ENCODE data around the gene TBCD. TPM values are rescaled to one million over a fixed set of nuclear protein-coding genes. Genes with fewer than 3 reads are reported as not detected.
"Not testable (repeated sequence)": the region's sequence is repeated elsewhere in the genome, so short reads cannot be mapped to it uniquely, and the experiment has no call there.

TBCD gene
- total RNA-seq, 1 donor from 2014 or later = 207 TPM

GRCh38 chr17:82964851-82965341, 213.0 kb downstream of the TBCD start:
- Mint-ChIP-seq H3K4me1 (ENCODE audit: unreplicated experiment) (peaks cover 4% of the 10 kb centered on the region), H3K4me3 (ENCODE audit: unreplicated experiment) (no peak overlapping the region), H3K9me3 (ENCODE audit: unreplicated experiment) (no peaks in the 10 kb centered on the region), H3K27ac (ENCODE audit: unreplicated experiment) (no peak overlapping the region), H3K27me3 (ENCODE audit: unreplicated experiment) (peaks cover 3% of the 10 kb centered on the region), H3K36me3 (ENCODE audit: low read depth, unreplicated experiment) (peaks cover under 1% of the 10 kb centered on the region)
- TF ChIP-seq CTCF (IDR thresholded peaks at IDR 0.05; ENCODE audit: unreplicated experiment) = no peak
- DNase-seq (ENCODE audit: low spot score) = no peak

GRCh38 chr17:82965371-82965770, 213.5 kb downstream of the TBCD start:
- TF ChIP-seq CTCF (IDR thresholded peaks at IDR 0.05; ENCODE audit: unreplicated experiment) = no peak
- DNase-seq (ENCODE audit: low spot score) = no peak
- Mint-ChIP-seq H3K27ac (ENCODE audit: unreplicated experiment) (no peak overlapping the region), H3K36me3 (ENCODE audit: low read depth, unreplicated experiment) (no peaks in the 10 kb centered on the region), H3K27me3 (ENCODE audit: unreplicated experiment) (peaks cover 3% of the 10 kb centered on the region), H3K9me3 (ENCODE audit: unreplicated experiment) (no peaks in the 10 kb centered on the region), H3K4me1 (ENCODE audit: unreplicated experiment) (peaks cover 4% of the 10 kb centered on the region), H3K4me3 (ENCODE audit: unreplicated experiment) (no peak overlapping the region)

GRCh38 chr17:82966415-82966814, 214.6 kb downstream of the TBCD start:
- H3K4me1 Mint-ChIP-seq (ENCODE audit: unreplicated experiment) = peaks cover 4% of the 10 kb centered on the region
- no peak overlapping the region for H3K27ac Mint-ChIP-seq (ENCODE audit: unreplicated experiment)
- no peak overlapping the region for H3K4me3 Mint-ChIP-seq (ENCODE audit: unreplicated experiment)
- H3K27me3 Mint-ChIP-seq (ENCODE audit: unreplicated experiment) = peaks cover 3% of the 10 kb centered on the region
- H3K9me3 Mint-ChIP-seq (ENCODE audit: unreplicated experiment) = no peaks in the 10 kb centered on the region
- DNase-seq (ENCODE audit: low spot score) = no peak
- no peak for TF ChIP-seq CTCF (IDR thresholded peaks at IDR 0.05; ENCODE audit: unreplicated experiment)
- no peaks in the 10 kb centered on the region for H3K36me3 Mint-ChIP-seq (ENCODE audit: low read depth, unreplicated experiment)

GRCh38 chr17:82967268-82968032, 215.6 kb downstream of the TBCD start:
- Mint-ChIP-seq H3K27ac (ENCODE audit: unreplicated experiment) (no peak overlapping the region), H3K36me3 (ENCODE audit: low read depth, unreplicated experiment) (no peaks in the 10 kb centered on the region), H3K9me3 (ENCODE audit: unreplicated experiment) (no peaks in the 10 kb centered on the region), H3K4me1 (ENCODE audit: unreplicated experiment) (peaks cover 4% of the 10 kb centered on the region), H3K4me3 (ENCODE audit: unreplicated experiment) (no peak overlapping the region), H3K27me3 (ENCODE audit: unreplicated experiment) (no peaks in the 10 kb centered on the region)
- DNase-seq (ENCODE audit: low spot score) = no peak
- no peak for TF ChIP-seq CTCF (IDR thresholded peaks at IDR 0.05; ENCODE audit: unreplicated experiment)

GRCh38 chr17:82968033-82968841, 216.4 kb downstream of the TBCD start:
- H3K4me3 Mint-ChIP-seq (ENCODE audit: unreplicated experiment); H3K27ac Mint-ChIP-seq (ENCODE audit: unreplicated experiment); H3K9me3 Mint-ChIP-seq (ENCODE audit: unreplicated experiment); DNase-seq (ENCODE audit: low spot score); H3K36me3 Mint-ChIP-seq (ENCODE audit: low read depth, unreplicated experiment); H3K4me1 Mint-ChIP-seq (ENCODE audit: unreplicated experiment); H3K27me3 Mint-ChIP-seq (ENCODE audit: unreplicated experiment): not testable (repeated sequence)

Data from endothelial cell (in vitro differentiated cells).